Panc1 (cell line): ENCODE data around the gene ATXN2. TPM values are rescaled to one million over a fixed set of nuclear protein-coding genes. Genes with fewer than 3 reads are reported as not detected.
"Not testable (repeated sequence)": the region's sequence is repeated elsewhere in the genome, so short reads cannot be mapped to it uniquely, and the experiment has no call there.

Experiments
- ATAC-seq: fragments of 200-7000 bp; cut with Tn5 transposase; 2 replicates; pipeline ENCODE4 v1.9.1; 2020; ENCODE audit warnings: mild to moderate bottlenecking, moderate library complexity
- BruUV-seq: library from RNA; stranded (reverse); fragments of 400-500 nt; replicated peaks from 2 replicates; lab custom pipeline; 2021; lab: Mats Ljungman, UMichigan
- CTCF ChIA-PET: fragments of 300-600 bp; sonication (Branson Sonifier 250); formaldehyde crosslinking; loops from one replicate; lab custom pipeline; 2022; ENCODE audit warnings: antibody characterized with exemption; lab: Charles Lee
- POLR2A ChIA-PET: fragments of 300-600 bp; sonication (Branson Sonifier 250); formaldehyde crosslinking; loops from one replicate; lab custom pipeline; 2022; ENCODE audit warnings: antibody characterized with exemption; lab: Charles Lee
- DNase-seq: peaks from one replicate; pipeline ENCODE4 v3.0.0-alpha.2; 2010; ENCODE audit warnings: low read depth, low spot score
- H3K27ac ChIP-seq: 2 replicates; pipeline ENCODE4 v1.5.1; 2011; ENCODE audit warnings: mild to moderate bottlenecking, low read length, inconsistent platforms
- H3K27me3 ChIP-seq: fragments of 200-500 bp; sonication (Bioruptor generic); 2 replicates; pipeline ENCODE4 v1.6.0; 2014; ENCODE audit warnings: low read length, inconsistent platforms; ENCODE audit not compliant: control insufficient read depth, insufficient read depth
- H3K36me3 ChIP-seq: fragments of 200-500 bp; sonication (Bioruptor generic); 2 replicates; pipeline ENCODE4 v1.5.1; 2014; ENCODE audit warnings: inconsistent platforms, mild to moderate bottlenecking, low read length, moderate library complexity; ENCODE audit not compliant: control insufficient read depth, insufficient read depth
- H3K4me1 ChIP-seq: 2 replicates; pipeline ENCODE4 v1.5.1; 2011; ENCODE audit warnings: inconsistent platforms, mild to moderate bottlenecking, low read length, moderate library complexity; ENCODE audit not compliant: control insufficient read depth, insufficient read depth
- H3K4me3 ChIP-seq, 2 experiments: 2 replicates each; pipeline ENCODE4 v1.5.1; 2011 to 2012; ENCODE audit warnings: low read depth in 2 of 2, low read length in 2 of 2, mild to moderate bottlenecking in 2 of 2, inconsistent platforms in 1 of 2, moderate library complexity in 1 of 2
- H3K9me3 ChIP-seq: fragments of 200-500 bp; sonication (Bioruptor generic); 2 replicates; pipeline ENCODE4 v1.5.1; 2014; ENCODE audit warnings: low read depth, mild to moderate bottlenecking, inconsistent platforms, low read length, moderate library complexity; ENCODE audit not compliant: control insufficient read depth, insufficient read depth
- CTCF ChIP-seq: fragments of 450-650 bp; IDR thresholded peaks from 2 replicates; pipeline ENCODE4 v1.5.1; 2017; ENCODE audit warnings: mild to moderate bottlenecking
- POLR2AphosphoS5 ChIP-seq: IDR thresholded peaks from 2 replicates; pipeline ENCODE4 v1.6.1; 2012; ENCODE audit warnings: mild to moderate bottlenecking, low read depth, low read length, moderate library complexity
- REST ChIP-seq, 2 experiments: IDR thresholded peaks; 2 replicates each; pipeline ENCODE4 v1.6.1; 2011 to 2012; ENCODE audit warnings: low read depth in 2 of 2, control low read depth in 1 of 2, low read length in 1 of 2, mild to moderate bottlenecking in 1 of 2, moderate library complexity in 1 of 2; ENCODE audit not compliant: insufficient read depth in 1 of 2
- SIN3A ChIP-seq: IDR thresholded peaks from 2 replicates; pipeline ENCODE4 v1.6.1; 2012; ENCODE audit warnings: low read depth, mild to moderate bottlenecking, low read length, moderate library complexity, borderline replicate concordance; ENCODE audit not compliant: insufficient read depth
- TCF7L2 ChIP-seq: IDR thresholded peaks from 2 replicates; pipeline ENCODE4 v1.6.1; 2011; ENCODE audit warnings: mild to moderate bottlenecking, low read depth, low read length, inconsistent platforms
- in situ Hi-C: cut with HindIII; loops from 2 replicates; pipeline ENCODE4 v1.10.0; 2016; ENCODE audit warnings: low sequenced_read_pairs, low pct_unique_long_range_greater_than_20kb
- intact Hi-C: fragments of 100-400 bp; cut with micrococcal nuclease; formaldehyde crosslinking; loops from one replicate; pipeline ENCODE4 v1.10.0; 2022; ENCODE audit not compliant: unreplicated experiment
- total RNA-seq: library from RNA; stranded (reverse); gene quantifications from one replicate; pipeline ENCODE4 v1.2.1, GENCODE V29; 2021; ENCODE audit not compliant: unreplicated experiment

The ATXN2 gene
- total RNA-seq, 1 experiment from 2014 or later = 77.6 TPM

DNA sequence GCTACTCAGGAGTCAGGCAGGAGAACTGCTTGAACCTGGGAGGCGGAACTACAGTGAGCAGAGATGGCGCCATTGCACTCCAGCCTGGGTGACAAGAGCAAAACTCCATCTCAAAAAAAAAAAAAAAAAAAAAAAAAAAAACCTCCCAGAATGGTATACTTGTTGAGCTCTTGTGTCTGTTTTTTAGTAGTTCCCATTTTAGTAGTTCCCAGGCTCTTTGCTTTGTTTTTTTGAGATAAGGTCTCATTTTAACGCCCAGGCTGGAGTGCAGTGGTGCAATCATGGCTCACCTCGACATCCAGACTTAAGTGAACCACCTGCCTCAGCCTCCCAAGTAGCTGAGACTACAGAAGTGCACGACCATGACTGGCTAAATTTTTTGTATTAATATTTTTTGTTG is 13.4 kb downstream of the ATXN2 start:
- H3K36me3 ChIP-seq = no peaks in the 10 kb centered on the region
- no peak overlapping the region for H3K27ac ChIP-seq
- H3K9me3 ChIP-seq = no peaks in the 10 kb centered on the region
- POLR2A ChIA-PET = interaction anchor here (0.5 to 0.7 kb wide), 6 partner anchors 10 to 94 kb away, joined by 3 to 11 read pairs (median 6); no protein-coding TSS in a partner anchor
- ATAC-seq (no peak), DNase-seq (no peak)
- TF ChIP-seq CTCF = no peak
- no peak for TF ChIP-seq REST (IDR thresholded peaks at IDR 0.05; ENCODE audit: insufficient read depth in 1 of 2, low read depth in 2 of 2, low read length in 1 of 2)
- no peak for TF ChIP-seq TCF7L2
- TF ChIP-seq POLR2AphosphoS5 = no peak
- no peak for TF ChIP-seq SIN3A
- H3K4me1 ChIP-seq = peaks cover 6% of the 10 kb centered on the region; the same call in 1 of the 2 replicates
- in situ Hi-C loops (loop anchor here (25.0 kb wide), 1 partner anchor 102 kb away; the partner anchor contains the start of genes ACAD10 and BRAP), intact Hi-C loops (no loop called here)
- no peaks in the 10 kb centered on the region for H3K27me3 ChIP-seq
- BruUV-seq = no TSS peak
- no peak overlapping the region for H3K4me3 ChIP-seq
- CTCF ChIA-PET = no interaction called here

DNA sequence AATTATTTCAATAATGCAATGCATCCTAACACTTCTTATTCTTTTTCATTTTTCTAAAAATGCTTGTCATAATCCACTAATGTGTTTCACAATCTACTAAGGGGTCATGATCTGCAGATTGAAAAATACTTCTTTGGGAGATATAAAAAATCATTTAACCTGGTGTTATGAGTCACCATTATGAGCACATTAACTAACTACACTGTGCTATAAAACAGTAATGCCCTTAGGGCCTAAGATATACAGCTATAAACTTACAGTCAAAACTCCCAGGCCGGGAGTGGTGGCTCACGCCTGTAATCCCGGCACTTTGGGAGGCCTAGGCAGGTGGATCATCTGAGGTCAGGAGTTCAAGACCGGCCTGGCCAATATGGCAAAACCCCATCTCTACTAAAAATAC is 14.2 kb downstream of the ATXN2 start:
- Histone ChIP-seq H3K36me3 (no peaks in the 10 kb centered on the region), H3K9me3 (no peaks in the 10 kb centered on the region), H3K4me1 (0 out of 2 replicates have a peak, but pooled peaks cover 4% of the 10 kb centered on the region), H3K27me3 (no peaks in the 10 kb centered on the region), H3K27ac (no peak overlapping the region), H3K4me3 (no peak overlapping the region)
- ATAC-seq (peak; percentile 78), DNase-seq (no peak)
- intact Hi-C loops (no loop called here), in situ Hi-C loops (loop anchor here (25.0 kb wide), 1 partner anchor 102 kb away; the partner anchor contains the start of genes ACAD10 and BRAP)
- no peak for TF ChIP-seq TCF7L2
- POLR2A ChIA-PET = interaction anchor here (0.5 to 0.7 kb wide), 2 partner anchors 47 to 95 kb away, joined by 4 to 6 read pairs; no protein-coding TSS in a partner anchor
- no TSS peak for BruUV-seq
- CTCF ChIA-PET = no interaction called here

GRCh38 chr12:111583506-111583905 is 15.6 kb downstream of the ATXN2 start:
- H3K4me1 ChIP-seq = peaks cover 13% of the 10 kb centered on the region
- H3K4me3 ChIP-seq, H3K9me3 ChIP-seq, H3K27me3 ChIP-seq, H3K27ac ChIP-seq, BruUV-seq, intact Hi-C loops, H3K36me3 ChIP-seq, DNase-seq, CTCF ChIA-PET, ATAC-seq: not testable (repeated sequence)
- in situ Hi-C loops = loop anchor here (25.0 kb wide), 1 partner anchor 104 kb away; the partner anchor contains the start of genes ACAD10 and BRAP
- POLR2A ChIA-PET = interaction anchor here (0.6 kb wide), 1 partner anchor 11 kb away, joined by 5 read pairs; no protein-coding TSS in a partner anchor
